Breast epithelium (tissue), 4 donors: Measurements from ENCODE around the gene SLC2A4RG. TPM values are rescaled to one million over a fixed set of nuclear protein-coding genes. Genes with fewer than 3 reads are reported as not detected.

Experiments
- DNase-seq, 2 donors: peaks; one replicate each; pipeline ENCODE4 v3.0.0-alpha.2; 2019; ENCODE audit warnings: low spot score in 2 of 2
- H3K27ac ChIP-seq, 2 donors: fragments of 200-600 bp; sonication (generic) in 1 of 2; one replicate each; pipeline ENCODE4 v1.5.1; 2016 to 2019; ENCODE audit warnings: mild to moderate bottlenecking in 1 of 2
- H3K27me3 ChIP-seq, 2 donors: fragments of 200-600 bp; sonication (generic) in 1 of 2; one replicate each; pipeline versions ENCODE4 v1.5.1 to v1.6.0; 2017 to 2019; ENCODE audit warnings: control low read depth in 1 of 2, mild to moderate bottlenecking in 1 of 2
- H3K36me3 ChIP-seq: fragments of 200-600 bp; one replicate; pipeline ENCODE4 v1.5.1; 2019
- H3K4me1 ChIP-seq, 2 donors: fragments of 200-600 bp; sonication (generic); one replicate each; pipeline ENCODE4 v1.5.1; 2016 to 2019; ENCODE audit warnings: control low read depth in 1 of 2
- H3K4me3 ChIP-seq, 3 donors: fragments of 200-600 bp; sonication (generic); 1 replicate in 2 of 3; 2 replicates in 1 of 3; pipeline ENCODE4 v1.5.1; 2016 to 2019; ENCODE audit warnings: mild to moderate bottlenecking in 3 of 3, moderate library complexity in 2 of 3
- H3K9me3 ChIP-seq, 2 donors: fragments of 200-600 bp; sonication (generic) in 1 of 2; one replicate each; pipeline ENCODE4 v1.5.1; 2016 to 2019; ENCODE audit warnings: control low read depth in 1 of 2
- POLR2A ChIP-seq: fragments of 450-650 bp; IDR thresholded peaks from one replicate; pipeline ENCODE4 v1.6.1; 2016; ENCODE audit warnings: antibody characterized with exemption, mild to moderate bottlenecking, moderate library complexity
- POLR2AphosphoS5 ChIP-seq, 3 donors: sonication (generic); formaldehyde crosslinking; IDR thresholded peaks; one replicate each; pipeline ENCODE4 v1.6.1; 2017; ENCODE audit warnings: antibody characterized with exemption in 3 of 3
- intact Hi-C: fragments of 100-400 bp; cut with DNase I; formaldehyde crosslinking; loops from one replicate; pipeline ENCODE4 v1.15.1; 2023; ENCODE audit warnings: low total_unique reads
- total RNA-seq, 3 donors: library from RNA; depleted of rRNA; stranded (reverse); fragments of >200 nt; gene quantifications; one replicate each; pipeline ENCODE4 v1.1.0, GENCODE V29; 2016
- TF ChIP-seq, protein P1 (sequence below), 3 donors: fragments of 450-650 bp; IDR thresholded peaks; one replicate each; pipeline ENCODE4 v1.5.1; 2016 to 2017; ENCODE audit warnings: antibody characterized with exemption in 3 of 3, mild to moderate bottlenecking in 3 of 3, moderate library complexity in 3 of 3

SLC2A4RG gene, protein sequence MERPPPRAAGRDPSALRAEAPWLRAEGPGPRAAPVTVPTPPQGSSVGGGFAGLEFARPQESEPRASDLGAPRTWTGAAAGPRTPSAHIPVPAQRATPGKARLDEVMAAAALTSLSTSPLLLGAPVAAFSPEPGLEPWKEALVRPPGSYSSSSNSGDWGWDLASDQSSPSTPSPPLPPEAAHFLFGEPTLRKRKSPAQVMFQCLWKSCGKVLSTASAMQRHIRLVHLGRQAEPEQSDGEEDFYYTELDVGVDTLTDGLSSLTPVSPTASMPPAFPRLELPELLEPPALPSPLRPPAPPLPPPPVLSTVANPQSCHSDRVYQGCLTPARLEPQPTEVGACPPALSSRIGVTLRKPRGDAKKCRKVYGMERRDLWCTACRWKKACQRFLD
- total RNA-seq = 10 to 100 TPM; 22.9 to 58.9 (median 36.9) TPM

DNA sequence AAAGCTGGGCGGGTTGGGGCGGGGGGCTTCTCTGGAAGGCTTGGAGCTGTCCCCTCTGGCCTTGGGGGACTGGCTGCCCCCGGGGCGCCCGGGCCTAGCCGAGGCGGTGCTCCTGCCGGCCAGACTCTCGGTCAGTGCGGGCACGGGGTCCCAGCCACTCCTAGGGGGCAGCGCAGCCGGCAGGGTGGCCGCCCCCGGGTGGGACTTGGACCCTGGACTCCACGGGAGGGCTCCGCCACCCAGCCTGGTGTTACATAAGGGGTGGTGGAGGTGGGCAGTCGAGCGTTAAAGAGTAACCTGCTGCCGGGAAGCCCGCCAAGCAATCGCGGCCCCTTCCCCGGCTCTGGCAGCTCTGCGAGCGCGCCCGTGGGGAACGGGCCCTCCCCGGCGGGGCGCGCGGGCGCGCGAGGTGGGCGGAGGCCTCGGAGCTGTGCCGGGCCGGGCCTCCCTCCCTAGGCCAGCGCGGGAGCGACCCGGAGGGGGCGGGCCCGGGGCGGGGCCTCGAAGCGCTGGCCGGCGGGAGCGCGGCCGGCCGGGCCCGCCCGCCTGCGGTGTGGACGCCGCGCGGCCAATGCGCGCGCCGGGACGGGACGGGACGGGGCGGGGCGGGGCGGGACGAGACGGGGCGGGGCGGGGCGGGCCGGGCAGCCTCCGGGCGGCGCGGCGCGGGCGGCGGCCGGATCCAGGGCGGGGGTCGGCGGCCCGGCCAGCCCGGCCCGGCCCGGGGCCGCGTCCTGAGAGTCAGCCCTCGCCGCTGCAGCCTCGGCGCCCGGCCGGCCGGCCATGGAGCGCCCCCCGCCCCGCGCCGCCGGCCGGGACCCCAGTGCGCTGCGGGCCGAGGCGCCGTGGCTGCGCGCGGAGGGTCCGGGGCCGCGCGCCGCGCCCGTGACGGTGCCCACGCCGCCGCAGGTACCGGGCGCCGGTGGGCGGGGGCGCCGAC is at the start of gene SLC2A4RG:
TSS of gene SLC2A4RG (plus strand) at position 647 of the 940 bp plus-strand sequence. CDS start at position 784, 137 bp downstream.
- peak; percentile 70 to 72 for DNase-seq

DNA sequence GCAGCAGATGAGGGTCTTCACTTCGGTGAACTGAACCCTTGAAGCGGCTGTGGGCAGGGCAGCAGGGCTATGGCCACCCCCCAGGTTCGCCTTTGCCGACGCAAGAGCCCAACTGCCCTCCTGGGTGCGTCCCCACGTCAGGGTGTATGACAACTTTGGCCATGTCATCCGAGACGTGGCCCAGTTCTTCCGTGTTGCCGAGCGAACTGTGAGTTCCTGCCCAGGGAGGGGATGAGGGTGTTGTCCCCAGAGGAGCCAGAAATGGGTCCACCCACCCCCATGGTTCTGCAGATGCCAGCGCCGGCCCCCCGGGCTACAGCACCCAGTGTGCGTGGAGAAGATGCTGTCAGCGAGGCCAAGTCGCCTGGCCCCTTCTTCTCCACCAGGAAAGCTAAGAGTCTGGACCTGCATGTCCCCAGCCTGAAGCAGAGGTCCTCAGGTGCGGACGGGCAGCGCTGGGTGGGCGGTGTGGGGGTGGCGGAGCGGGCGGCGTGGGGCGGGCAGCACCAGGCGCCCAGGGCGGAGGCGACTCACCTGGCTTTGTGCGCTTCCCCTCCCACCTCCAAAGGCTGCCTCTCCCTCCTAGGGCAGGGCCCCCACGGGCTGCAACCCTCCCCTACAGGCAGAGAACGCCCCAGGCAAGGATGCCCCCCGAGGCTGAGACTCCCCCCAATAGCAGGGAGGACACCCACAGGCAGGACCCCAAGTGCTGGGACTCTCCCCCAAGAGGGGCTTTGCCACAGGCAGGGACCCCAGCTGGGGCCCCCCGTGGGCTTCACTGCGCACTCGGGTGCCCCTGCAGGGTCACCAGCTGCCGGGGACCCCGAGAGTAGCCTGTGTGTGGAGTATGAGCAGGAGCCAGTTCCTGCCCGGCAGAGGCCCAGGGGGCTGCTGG is 49.3 kb upstream of the SLC2A4RG start:
- H3K27ac ChIP-seq = peak overlapping the region in 1 of 2 donors; percentile 96
- no peak for DNase-seq
- peaks cover 0 to 9% of the 10 kb centered on the region in 2 donors for H3K4me1 ChIP-seq

More for the DNA sequence above, at the start of gene SLC2A4RG:
- H3K36me3 ChIP-seq = no peaks in the 10 kb centered on the region
- H3K9me3 ChIP-seq = no peaks in the 10 kb centered on the region
- H3K4me3 ChIP-seq = peak within 1 kb of the TSS; percentile 60 to 89 (median 61)
- TF ChIP-seq POLR2AphosphoS5 (IDR thresholded peaks at IDR 0.05) (peak in 2 of 3 donors; percentile 15 to 26), POLR2A (no peak)
- no peaks in the 10 kb centered on the region for H3K27me3 ChIP-seq
- H3K4me1 ChIP-seq = peaks cover 26 to 31% of the 10 kb centered on the region in 2 donors
- H3K27ac ChIP-seq = peak within 1 kb of the TSS; percentile 80 to 99
- intact Hi-C loops = no loop called here

DNA sequence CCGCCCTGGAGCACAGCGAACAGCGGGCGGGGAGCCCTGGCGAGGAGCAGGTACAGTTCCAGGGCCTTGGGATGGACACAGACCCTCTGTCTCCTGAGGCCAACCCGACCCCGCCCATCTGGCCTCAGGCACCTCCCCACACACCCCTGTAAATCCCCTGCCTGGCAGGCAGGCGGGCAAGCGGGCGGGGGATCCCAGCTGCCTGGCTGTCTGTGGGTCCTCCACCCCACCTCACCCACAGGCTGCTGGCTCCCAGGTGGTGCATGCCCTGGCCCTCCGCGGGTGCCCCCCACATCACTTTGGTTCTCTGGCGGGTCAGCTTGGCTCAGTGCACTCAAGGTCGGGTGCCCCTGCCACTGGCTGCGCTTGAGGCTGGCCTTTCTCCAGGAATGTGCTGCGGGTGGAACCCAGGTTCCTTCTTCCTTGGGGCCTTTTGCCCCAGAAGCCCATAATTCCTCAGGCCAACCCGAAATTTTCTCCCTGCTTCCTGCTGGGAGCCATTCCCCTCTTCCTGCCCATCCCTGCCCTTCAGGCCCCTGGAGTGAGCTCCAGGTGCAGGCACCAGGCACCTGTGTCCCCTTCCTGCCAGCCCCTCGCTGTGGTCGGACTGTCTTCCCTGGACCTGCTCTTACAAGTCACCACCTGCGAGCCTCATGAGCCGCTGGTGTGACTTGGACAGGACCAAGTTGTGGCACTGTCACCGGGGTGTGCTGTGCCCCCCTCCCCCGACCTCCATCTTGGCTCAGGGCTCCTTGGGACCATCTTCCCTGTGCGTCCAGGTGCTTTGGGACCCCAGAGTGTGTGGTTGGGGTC is 48.5 kb upstream of the SLC2A4RG start:
- peaks cover 4 to 9% of the 10 kb centered on the region in 2 donors for H3K4me1 ChIP-seq
- H3K27ac ChIP-seq = peak overlapping the region in 1 of 2 donors; percentile 69
- intact Hi-C loops = no loop called here
- H3K36me3 ChIP-seq = no peaks in the 10 kb centered on the region
- H3K4me3 ChIP-seq = no peak overlapping the region
- no peak for TF ChIP-seq POLR2AphosphoS5 (IDR thresholded peaks at IDR 0.05)
- no peak for TF ChIP-seq POLR2A
- TF ChIP-seq, protein P1, sequence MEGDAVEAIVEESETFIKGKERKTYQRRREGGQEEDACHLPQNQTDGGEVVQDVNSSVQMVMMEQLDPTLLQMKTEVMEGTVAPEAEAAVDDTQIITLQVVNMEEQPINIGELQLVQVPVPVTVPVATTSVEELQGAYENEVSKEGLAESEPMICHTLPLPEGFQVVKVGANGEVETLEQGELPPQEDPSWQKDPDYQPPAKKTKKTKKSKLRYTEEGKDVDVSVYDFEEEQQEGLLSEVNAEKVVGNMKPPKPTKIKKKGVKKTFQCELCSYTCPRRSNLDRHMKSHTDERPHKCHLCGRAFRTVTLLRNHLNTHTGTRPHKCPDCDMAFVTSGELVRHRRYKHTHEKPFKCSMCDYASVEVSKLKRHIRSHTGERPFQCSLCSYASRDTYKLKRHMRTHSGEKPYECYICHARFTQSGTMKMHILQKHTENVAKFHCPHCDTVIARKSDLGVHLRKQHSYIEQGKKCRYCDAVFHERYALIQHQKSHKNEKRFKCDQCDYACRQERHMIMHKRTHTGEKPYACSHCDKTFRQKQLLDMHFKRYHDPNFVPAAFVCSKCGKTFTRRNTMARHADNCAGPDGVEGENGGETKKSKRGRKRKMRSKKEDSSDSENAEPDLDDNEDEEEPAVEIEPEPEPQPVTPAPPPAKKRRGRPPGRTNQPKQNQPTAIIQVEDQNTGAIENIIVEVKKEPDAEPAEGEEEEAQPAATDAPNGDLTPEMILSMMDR (IDR thresholded peaks at IDR 0.05) = no peak
- H3K27me3 ChIP-seq = no peaks in the 10 kb centered on the region
- no peaks in the 10 kb centered on the region for H3K9me3 ChIP-seq
- DNase-seq = no peak

More for the DNA sequence above, 49.3 kb upstream of the SLC2A4RG start:
- Histone ChIP-seq H3K36me3 (no peaks in the 10 kb centered on the region), H3K9me3 (no peaks in the 10 kb centered on the region), H3K27me3 (no peaks in the 10 kb centered on the region), H3K4me3 (no peak overlapping the region)
- TF ChIP-seq POLR2A = no peak
- TF ChIP-seq POLR2AphosphoS5 (IDR thresholded peaks at IDR 0.05) = no peak
- TF ChIP-seq, protein P1 (IDR thresholded peaks at IDR 0.05) = no peak
- intact Hi-C loops = no loop called here

- Histone ChIP-seq H3K27me3 (no peaks in the 10 kb centered on the region), H3K9me3 (no peaks in the 10 kb centered on the region), H3K4me3 (no peak overlapping the region), H3K27ac (peak overlapping the region in 1 of 2 donors; percentile 69), H3K4me1 (peaks cover 3 to 7% of the 10 kb centered on the region in 2 donors), H3K36me3 (no peaks in the 10 kb centered on the region)
- intact Hi-C loops = no loop called here
- no peak for TF ChIP-seq POLR2A
- TF ChIP-seq, protein P1 (IDR thresholded peaks at IDR 0.05) = no peak
- TF ChIP-seq POLR2AphosphoS5 (IDR thresholded peaks at IDR 0.05) = no peak
- no peak for DNase-seq
Measured at GRCh38 chr20:63691711-63692435, 47.7 kb upstream of the SLC2A4RG start.
